ENCODE results near the gene TPBGL.

The TPBGL gene

GRCh38 chr11:75201771-75202170, 38.8 kb upstream of the TPBGL start:
- Histone ChIP-seq H3K27me3 (ENCODE audit: insufficient read depth, poor library complexity, severe bottlenecking) (no peaks in the 10 kb centered on the region), H3K4me1 (ENCODE audit: insufficient read depth, poor library complexity, severe bottlenecking) (no peaks in the 10 kb centered on the region), H3K4me3 (ENCODE audit: severe bottlenecking) (no peak overlapping the region), H3K27ac (ENCODE audit: poor library complexity, severe bottlenecking) (no peak overlapping the region), H3K9me3 (ENCODE audit: severe bottlenecking) (no peaks in the 10 kb centered on the region), H3K36me3 (ENCODE audit: low read depth) (no peaks in the 10 kb centered on the region)
- no peak for TF ChIP-seq CTCF (IDR thresholded peaks at IDR 0.05; ENCODE audit: poor library complexity, severe bottlenecking)
- DNase-seq (ENCODE audit: low spot score) (no peak), ATAC-seq (ENCODE audit: low read depth) (no peak)

GRCh38 chr11:75202195-75202594, 38.4 kb upstream of the TPBGL start:
- no peak for TF ChIP-seq CTCF (IDR thresholded peaks at IDR 0.05; ENCODE audit: poor library complexity, severe bottlenecking)

GRCh38 chr11:75203138-75203537, 37.4 kb upstream of the TPBGL start:
- Histone ChIP-seq H3K4me1 (ENCODE audit: insufficient read depth, poor library complexity, severe bottlenecking) (no peaks in the 10 kb centered on the region), H3K4me3 (ENCODE audit: severe bottlenecking) (no peak overlapping the region), H3K27me3 (ENCODE audit: insufficient read depth, poor library complexity, severe bottlenecking) (no peaks in the 10 kb centered on the region), H3K27ac (ENCODE audit: poor library complexity, severe bottlenecking) (no peak overlapping the region), H3K9me3 (ENCODE audit: severe bottlenecking) (no peaks in the 10 kb centered on the region), H3K36me3 (ENCODE audit: low read depth) (no peaks in the 10 kb centered on the region)
- no peak for ATAC-seq (ENCODE audit: low read depth)
- TF ChIP-seq CTCF (IDR thresholded peaks at IDR 0.05; ENCODE audit: poor library complexity, severe bottlenecking) = no peak
- no peak for DNase-seq (ENCODE audit: low spot score)

More at GRCh38 chr11:75202195-75202594, 38.4 kb upstream of the TPBGL start:
- no peak for ATAC-seq (ENCODE audit: low read depth)
- H3K27ac ChIP-seq (ENCODE audit: poor library complexity, severe bottlenecking) = no peak overlapping the region
- no peaks in the 10 kb centered on the region for H3K36me3 ChIP-seq (ENCODE audit: low read depth)
- no peak for DNase-seq (ENCODE audit: low spot score)
- no peaks in the 10 kb centered on the region for H3K27me3 ChIP-seq (ENCODE audit: insufficient read depth, poor library complexity, severe bottlenecking)
- no peaks in the 10 kb centered on the region for H3K4me1 ChIP-seq (ENCODE audit: insufficient read depth, poor library complexity, severe bottlenecking)
- H3K9me3 ChIP-seq (ENCODE audit: severe bottlenecking) = no peaks in the 10 kb centered on the region
- H3K4me3 ChIP-seq (ENCODE audit: severe bottlenecking) = no peak overlapping the region

GRCh38 chr11:75203641-75204011, 36.9 kb upstream of the TPBGL start:
- H3K36me3 ChIP-seq (ENCODE audit: low read depth) = no peaks in the 10 kb centered on the region
- no peaks in the 10 kb centered on the region for H3K4me1 ChIP-seq (ENCODE audit: insufficient read depth, poor library complexity, severe bottlenecking)
- H3K9me3 ChIP-seq (ENCODE audit: severe bottlenecking) = no peaks in the 10 kb centered on the region
- DNase-seq (ENCODE audit: low spot score) = no peak
- H3K27ac ChIP-seq (ENCODE audit: poor library complexity, severe bottlenecking) = no peak overlapping the region
- no peak for ATAC-seq (ENCODE audit: low read depth)
- no peaks in the 10 kb centered on the region for H3K27me3 ChIP-seq (ENCODE audit: insufficient read depth, poor library complexity, severe bottlenecking)
- H3K4me3 ChIP-seq (ENCODE audit: severe bottlenecking) = no peak overlapping the region
- TF ChIP-seq CTCF (IDR thresholded peaks at IDR 0.05; ENCODE audit: poor library complexity, severe bottlenecking) = no peak

- no peaks in the 10 kb centered on the region for H3K9me3 ChIP-seq (ENCODE audit: severe bottlenecking)
- H3K27me3 ChIP-seq (ENCODE audit: insufficient read depth, poor library complexity, severe bottlenecking) = no peaks in the 10 kb centered on the region
- DNase-seq (ENCODE audit: low spot score) (no peak), ATAC-seq (ENCODE audit: low read depth) (no peak)
- no peak for TF ChIP-seq CTCF (IDR thresholded peaks at IDR 0.05; ENCODE audit: poor library complexity, severe bottlenecking)
- H3K27ac ChIP-seq (ENCODE audit: poor library complexity, severe bottlenecking) = no peak overlapping the region
- no peak overlapping the region for H3K4me3 ChIP-seq (ENCODE audit: severe bottlenecking)
- H3K36me3 ChIP-seq (ENCODE audit: low read depth) = no peaks in the 10 kb centered on the region
- H3K4me1 ChIP-seq (ENCODE audit: insufficient read depth, poor library complexity, severe bottlenecking) = no peaks in the 10 kb centered on the region
Observed at GRCh38 chr11:75204012-75204674, 36.4 kb upstream of the TPBGL start.

All from RWPE2 (cell line).